Stimulated activated CD4-positive, alpha-beta T cell treated with anti-CD3 and anti-CD28 coated beads, Interleukin-12 subunit alpha, Interleukin-12 subunit beta, amount 100 ng/mL, for 24 hours (primary cell): ENCODE measurements around the gene ANKRD29.
A peak's percentile ranks its signal among the peaks of the same experiment; 100 is the strongest.
"Not testable (repeated sequence)": the region's sequence is repeated elsewhere in the genome, so short reads cannot be mapped to it uniquely, and the experiment has no call there.

ENCODE experiments used
- DNase-seq, 2 experiments: peaks; one replicate each; pipeline ENCODE4 v3.0.0-alpha.2; 2020; ENCODE audit warnings: low read depth in 2 of 2

Gene ANKRD29

DNA sequence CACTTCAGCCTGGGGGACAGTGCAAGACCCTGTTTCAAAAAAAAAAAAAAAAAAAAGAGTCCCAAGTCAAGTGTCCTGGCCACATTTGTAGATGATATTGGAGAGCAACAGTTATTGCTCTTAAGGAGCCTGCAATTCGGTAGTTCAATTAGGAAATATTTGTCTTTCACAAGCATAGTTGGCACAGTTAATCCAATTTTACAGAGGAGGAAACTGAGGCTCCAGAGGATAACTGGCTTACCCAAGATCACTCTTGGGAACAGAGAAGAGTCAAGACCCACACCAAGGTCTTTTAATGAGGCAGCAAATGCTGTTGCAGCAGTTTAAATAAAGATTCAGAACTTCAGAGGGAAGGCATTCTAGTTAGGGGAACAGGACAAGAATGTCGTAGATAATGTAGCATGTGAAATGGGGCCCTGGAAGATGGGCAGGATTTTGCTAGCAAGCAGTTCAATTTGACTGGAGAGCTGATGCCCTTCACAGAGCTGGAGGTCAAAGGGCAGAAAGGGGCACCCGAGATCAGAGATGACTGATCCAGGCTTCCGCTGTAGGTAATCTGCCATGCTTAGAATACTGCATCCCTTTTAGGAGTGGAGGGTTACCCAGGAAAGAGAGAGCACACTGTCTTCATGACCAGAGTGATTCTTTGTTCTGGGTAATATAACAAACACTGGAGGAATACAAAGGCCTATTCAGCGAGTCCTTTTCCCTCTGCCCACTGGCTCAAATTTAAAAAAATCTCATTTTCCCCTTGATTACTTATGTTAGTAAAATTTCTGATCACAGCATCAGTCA is 79.4 kb downstream of the ANKRD29 start:
- DNase-seq, result no peak

- DNase-seq, result no peak
These were observed 81.9 kb downstream of the ANKRD29 start for GRCh38 chr18:23580677-23581367.

DNA sequence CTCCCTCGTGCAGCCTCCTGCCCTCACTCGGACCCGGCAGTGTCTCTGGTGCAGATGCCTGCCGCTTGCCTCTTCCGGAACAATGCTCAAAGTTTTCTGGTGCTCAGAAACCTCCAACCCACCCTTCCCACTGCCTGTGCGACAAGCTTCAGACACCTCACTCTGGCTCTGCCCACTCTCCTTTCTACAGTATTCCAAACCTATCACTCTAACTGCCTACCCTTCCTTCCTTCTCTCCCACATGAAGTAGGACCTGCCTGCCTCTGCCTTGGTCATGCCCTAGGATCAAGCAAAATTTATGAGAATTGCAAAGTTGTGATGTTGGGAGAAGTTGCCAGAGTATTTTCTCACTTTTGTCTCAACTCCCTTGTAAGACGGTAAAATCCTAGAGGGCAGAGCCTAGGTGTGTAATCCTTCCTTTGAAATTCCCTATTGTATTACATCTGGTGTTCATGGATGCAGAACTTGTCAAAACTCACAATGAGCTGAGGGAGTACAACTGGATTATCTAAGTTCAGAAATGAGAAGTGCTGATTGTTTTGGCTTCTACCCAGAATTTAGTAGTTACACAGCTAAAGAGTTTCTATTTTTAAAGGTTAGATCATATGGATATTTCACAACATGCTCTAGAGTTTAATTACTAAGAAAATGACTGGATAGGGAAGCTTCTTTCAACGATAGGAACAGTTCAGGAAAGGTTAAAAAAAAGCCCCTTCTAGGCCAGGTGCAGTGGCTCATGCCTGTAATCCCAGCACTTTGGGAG is 83.6 kb downstream of the ANKRD29 start:
- DNase-seq, result no peak

GRCh38 chr18:23578067-23578701 is 84.5 kb downstream of the ANKRD29 start:
- no peak for DNase-seq

GRCh38 chr18:23577521-23577920 is 85.2 kb downstream of the ANKRD29 start:
- not testable (repeated sequence) for DNase-seq

- DNase-seq, result no peak
These were observed 87.4 kb downstream of the ANKRD29 start for GRCh38 chr18:23575309-23575651.

DNA sequence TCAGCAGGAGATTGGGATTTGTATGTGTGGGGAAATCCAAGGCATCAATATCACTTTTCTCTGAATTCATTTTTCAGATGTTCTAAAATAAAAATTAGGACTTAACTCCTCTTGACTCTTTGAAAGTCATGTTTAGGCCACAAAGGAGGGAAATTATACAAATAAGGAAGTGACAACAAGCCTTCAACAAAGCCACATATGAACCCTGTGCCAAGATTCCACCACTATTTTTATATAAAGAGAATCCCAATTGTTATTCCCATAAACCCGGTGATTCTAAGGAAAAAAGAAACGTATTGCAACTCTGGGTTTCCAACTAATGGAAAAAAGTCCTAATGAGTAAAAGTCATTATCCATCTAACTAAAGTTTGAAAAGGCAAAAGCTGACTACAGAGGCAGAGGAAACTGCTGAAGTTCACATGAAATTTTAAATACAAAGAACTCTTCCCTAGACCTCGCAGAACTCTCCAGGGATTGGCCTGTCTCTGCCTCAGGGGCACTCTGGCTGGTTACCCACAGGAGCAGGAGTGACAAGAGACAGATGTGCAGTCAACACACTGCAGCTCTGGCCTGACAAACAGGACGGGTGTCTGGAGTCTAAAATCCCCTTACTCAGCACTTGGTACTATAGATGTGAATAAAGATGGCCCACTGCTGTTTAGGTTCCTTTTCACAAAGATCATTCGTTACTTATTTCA is 88.0 kb downstream of the ANKRD29 start:
- no peak for DNase-seq

DNA sequence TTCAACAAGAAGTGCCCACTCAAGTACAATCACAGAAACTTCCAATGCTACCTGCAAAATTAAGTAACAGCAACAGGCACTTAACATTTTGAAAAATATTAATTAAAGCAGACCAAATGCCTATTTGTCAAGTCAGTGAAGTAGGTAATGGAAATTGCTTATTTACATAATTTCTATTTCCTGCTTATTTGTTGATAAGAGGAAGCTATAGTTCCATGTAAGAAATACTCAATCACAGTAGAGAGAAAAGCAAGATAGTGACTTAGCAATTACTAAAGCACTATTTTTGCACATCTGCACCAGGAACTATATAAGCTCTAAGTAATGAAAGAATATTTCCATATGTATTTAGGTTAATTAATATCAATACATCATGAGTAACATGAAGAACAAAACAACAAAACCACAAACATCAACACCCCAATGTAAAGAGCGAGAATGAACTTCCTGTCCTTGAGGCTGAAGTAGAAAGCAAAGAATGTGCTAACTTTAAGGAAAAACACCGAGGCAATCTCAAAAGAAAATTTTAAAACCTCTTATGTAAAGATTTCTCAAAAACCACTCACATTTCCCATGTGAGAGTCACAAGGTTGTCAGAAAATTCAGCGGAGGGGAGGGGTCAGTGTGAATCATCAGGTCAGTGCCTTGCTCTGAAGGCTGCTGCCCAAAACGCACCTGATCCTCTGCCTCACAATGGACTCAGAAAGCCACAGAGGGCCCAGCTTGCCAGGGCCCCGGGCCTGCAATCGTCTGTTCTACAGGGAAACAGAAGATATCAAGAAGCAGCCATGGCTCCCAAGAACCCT is 88.9 kb downstream of the ANKRD29 start:
- DNase-seq, result peak in 1 of 2 experiments; percentile 29

- no peak for DNase-seq
These were observed 89.7 kb downstream of the ANKRD29 start for GRCh38 chr18:23573020-23573419.

GRCh38 chr18:23572570-23572969 is 90.1 kb downstream of the ANKRD29 start:
- DNase-seq, result no peak

GRCh38 chr18:23572012-23572411 is 90.7 kb downstream of the ANKRD29 start:
- no peak for DNase-seq

DNA sequence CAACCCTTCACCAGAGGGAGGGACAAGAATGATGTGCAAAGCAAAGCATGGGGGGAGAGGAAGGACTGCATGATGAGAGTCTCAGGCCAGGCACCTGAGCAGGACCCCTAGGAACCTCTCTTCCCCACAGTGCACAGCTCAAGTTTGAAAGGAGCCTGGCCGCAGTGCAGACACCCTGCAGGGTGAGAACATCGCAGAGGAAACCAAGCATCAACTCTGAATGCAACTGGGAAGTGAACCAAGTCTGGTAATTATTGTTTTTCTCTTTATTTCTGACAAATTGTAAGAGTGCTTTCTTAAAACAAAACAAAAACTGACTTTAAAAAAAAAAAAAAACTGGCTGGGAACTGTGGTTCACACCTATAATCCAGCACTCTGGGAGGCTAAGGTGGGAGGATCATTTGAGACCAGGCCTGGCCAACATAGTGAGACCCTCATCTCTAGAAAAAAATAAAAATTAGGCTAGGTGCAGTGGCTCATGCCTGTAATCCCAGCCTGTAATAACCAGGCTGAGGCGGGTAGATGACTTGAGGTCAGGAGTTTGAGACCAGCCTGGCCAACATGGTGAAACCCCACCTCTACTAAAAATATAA is 91.7 kb downstream of the ANKRD29 start:
- no peak for DNase-seq

GRCh38 chr18:23569299-23570063 is 93.2 kb downstream of the ANKRD29 start:
- no peak for DNase-seq

DNA sequence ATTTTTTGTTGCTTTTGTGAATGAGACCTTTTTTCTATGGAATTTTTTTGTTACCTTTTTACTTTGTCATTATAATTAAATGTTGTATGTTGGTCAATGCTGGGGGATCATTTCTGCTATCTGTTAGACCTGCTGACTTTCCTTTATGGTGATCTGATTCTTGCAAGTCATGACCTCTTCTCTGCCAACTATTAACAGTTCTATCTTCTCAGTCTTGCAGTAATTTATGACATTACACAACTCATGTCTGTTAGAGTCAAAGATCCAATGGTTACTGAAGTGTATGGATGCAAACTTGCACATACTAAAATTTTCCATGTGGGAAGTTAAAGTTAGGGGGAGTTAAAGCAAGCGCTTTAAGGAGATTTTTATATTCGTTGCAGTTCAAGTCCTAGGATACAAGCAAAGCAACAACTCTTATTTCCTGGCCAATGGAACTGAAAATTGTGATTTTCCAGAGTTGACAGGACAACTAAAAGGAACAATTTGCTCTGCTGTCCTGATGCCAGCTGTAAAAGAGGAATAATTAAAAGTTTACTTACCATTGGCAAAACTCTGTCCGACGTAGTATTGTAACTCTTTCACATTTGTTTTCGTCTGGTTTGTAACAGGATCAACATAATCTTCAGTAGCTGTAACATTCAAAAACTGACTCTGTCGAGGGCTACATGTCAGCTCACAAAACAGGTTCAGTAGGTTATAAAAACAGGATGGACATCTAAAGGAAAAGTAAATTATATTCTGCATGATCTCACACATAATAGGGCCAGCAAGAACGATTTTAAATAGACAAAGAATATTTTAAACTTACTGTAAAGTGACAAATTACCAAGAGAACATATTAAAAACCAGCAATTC is 94.2 kb downstream of the ANKRD29 start:
- no peak for DNase-seq

DNA sequence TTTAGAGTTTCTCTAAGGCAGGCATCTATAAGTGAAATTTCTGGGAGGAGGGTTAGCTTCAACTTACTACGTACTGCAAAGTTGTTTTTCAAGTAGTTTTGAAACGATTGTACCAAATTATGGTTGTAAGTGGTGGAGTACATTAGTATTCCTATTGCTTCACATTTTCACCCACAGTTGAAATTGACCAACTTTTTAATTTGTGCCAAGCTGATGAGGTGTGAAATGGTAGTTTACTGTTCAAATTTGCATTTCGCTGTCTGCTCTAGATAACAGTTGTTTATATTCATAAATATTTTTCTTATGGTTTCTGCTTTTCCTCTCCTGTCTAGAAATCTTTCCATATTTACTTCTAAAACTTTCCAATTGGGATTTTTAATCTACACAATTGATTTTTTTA is 95.0 kb downstream of the ANKRD29 start:
- no peak for DNase-seq

GRCh38 chr18:23565916-23566547 is 96.7 kb downstream of the ANKRD29 start:
- no peak for DNase-seq

- DNase-seq, result no peak
These were observed 99.2 kb downstream of the ANKRD29 start for GRCh38 chr18:23563377-23564043.

GRCh38 chr18:23560186-23560585 is 102.5 kb downstream of the ANKRD29 start:
- no peak for DNase-seq
